Cardiac fibroblast (primary cell): Measurements from ENCODE around the gene FAM9C.
A peak's percentile ranks its signal among the peaks of the same experiment; 100 is the strongest.

Experiments
- DNase-seq, 2 donors: peaks; one replicate each; pipeline versions ENCODE4 v3.0.0 to v3.0.0-alpha.2; 2010; ENCODE audit warnings: low read depth in 2 of 2
- H3K4me3 ChIP-seq, 2 donors: replicated peaks in 1 of 2; 1 replicate in 1 of 2; 2 replicates in 1 of 2; pipeline ENCODE4 v1.5.1; 2011; ENCODE audit warnings: low read depth in 2 of 2, low read length in 2 of 2, mild to moderate bottlenecking in 2 of 2, moderate library complexity in 1 of 2
- TF ChIP-seq, protein P1 (sequence below): IDR thresholded peaks from one replicate; pipeline ENCODE4 v1.5.1; 2011; ENCODE audit warnings: low read depth, mild to moderate bottlenecking, low read length, inconsistent platforms

Gene FAM9C

DNA sequence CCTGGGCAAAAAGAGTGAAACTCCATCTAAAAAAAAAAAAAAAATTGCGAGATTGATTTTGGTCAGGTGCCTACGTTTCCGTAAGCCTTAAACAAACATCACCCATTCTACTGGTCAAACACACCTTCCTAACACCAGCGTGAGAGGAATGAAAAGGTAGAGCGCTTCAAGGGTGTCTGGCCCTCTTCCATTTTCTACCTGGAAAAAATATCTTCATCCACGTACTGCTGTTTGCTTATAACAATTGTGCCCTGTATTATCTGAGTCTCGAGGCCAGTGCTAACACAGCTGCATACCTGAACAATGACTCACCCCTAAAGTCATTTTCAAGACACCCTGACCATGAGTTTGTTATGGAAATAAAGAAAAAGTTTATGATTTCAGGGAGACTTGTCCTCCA, 55.6 kb downstream of the FAM9C start:
- TF ChIP-seq, protein P1, sequence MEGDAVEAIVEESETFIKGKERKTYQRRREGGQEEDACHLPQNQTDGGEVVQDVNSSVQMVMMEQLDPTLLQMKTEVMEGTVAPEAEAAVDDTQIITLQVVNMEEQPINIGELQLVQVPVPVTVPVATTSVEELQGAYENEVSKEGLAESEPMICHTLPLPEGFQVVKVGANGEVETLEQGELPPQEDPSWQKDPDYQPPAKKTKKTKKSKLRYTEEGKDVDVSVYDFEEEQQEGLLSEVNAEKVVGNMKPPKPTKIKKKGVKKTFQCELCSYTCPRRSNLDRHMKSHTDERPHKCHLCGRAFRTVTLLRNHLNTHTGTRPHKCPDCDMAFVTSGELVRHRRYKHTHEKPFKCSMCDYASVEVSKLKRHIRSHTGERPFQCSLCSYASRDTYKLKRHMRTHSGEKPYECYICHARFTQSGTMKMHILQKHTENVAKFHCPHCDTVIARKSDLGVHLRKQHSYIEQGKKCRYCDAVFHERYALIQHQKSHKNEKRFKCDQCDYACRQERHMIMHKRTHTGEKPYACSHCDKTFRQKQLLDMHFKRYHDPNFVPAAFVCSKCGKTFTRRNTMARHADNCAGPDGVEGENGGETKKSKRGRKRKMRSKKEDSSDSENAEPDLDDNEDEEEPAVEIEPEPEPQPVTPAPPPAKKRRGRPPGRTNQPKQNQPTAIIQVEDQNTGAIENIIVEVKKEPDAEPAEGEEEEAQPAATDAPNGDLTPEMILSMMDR: no peak
- no peak overlapping the region for H3K4me3 ChIP-seq
- peak; percentile 66 to 78 for DNase-seq

DNA sequence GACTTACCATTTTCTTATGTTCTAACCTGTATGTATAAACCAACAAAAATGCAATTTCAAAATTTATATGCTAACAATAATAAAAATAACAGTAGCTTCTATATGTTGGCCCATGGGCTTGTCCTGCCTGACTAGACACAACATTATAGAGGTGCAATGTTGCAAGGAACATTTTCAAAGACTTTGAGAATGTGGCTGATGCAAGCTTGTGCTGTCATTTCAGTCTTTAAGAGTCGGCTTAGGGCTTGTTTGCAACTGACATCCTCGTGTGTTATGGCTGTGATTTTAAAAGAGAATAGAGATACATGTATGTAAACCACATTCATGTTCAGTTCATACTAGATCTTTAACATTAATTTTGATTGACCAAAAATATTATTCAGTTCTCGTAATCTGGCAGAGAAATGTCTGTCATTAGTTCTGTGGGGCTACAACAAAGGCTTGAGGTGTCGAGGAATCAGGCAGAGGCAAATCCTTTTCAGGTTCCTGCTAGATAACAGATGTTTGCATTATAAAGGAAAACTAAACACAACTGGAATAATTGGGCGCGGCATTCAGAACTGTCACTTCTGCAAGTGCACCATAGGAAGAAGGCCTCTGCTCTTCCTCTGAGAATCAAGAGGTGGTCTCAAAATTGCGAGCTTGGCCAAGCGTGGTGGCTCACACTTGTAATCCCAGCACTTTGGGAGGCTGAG, 56.4 kb downstream of the FAM9C start:
- no peak overlapping the region for H3K4me3 ChIP-seq
- TF ChIP-seq, protein P1: no peak

DNA sequence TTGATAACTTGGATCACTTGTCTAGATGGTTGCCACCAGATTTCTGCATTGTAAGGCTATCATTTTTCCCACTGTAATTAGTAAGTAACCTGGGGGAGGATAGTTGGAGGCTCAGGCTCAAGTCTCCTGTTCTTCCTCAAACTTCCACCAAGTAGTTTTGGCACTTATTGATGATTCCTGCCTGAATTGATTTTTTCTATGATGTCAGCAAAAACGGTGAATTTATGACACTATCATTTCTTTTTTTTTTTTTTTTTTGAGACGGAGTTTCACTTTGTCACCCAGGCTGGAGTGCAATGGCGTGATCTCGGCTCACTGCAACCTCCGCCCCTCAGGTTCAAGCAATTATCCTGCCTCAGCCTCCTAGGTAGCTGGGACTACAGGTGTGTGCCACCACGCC, 57.1 kb downstream of the FAM9C start:
- no peak for DNase-seq
- H3K4me3 ChIP-seq: no peak overlapping the region
- TF ChIP-seq, protein P1: no peak

More for the DNA sequence above, 56.4 kb downstream of the FAM9C start:
- DNase-seq: no peak

DNA sequence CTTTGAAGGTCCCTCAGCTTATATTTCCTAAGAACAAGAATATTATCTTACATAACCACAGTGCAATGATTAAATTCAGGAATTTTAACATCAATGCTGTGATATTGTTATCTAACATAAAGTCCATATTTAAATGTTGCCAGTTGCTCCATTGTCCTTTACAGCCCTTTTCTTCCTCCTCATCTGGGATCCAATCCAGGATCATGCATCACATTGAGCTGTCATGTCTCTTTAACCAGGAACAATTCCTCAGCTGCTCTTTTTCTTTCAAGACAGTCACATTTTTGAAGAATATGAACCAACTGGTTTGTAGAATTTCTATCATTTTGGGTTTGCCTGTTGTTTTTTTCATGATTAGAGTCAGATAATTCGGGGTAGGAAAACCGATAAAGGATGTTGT, 57.5 kb downstream of the FAM9C start:
- no peak overlapping the region for H3K4me3 ChIP-seq
- peak in 1 of 2 donors; percentile 71 for DNase-seq
- TF ChIP-seq, protein P1: no peak

DNA sequence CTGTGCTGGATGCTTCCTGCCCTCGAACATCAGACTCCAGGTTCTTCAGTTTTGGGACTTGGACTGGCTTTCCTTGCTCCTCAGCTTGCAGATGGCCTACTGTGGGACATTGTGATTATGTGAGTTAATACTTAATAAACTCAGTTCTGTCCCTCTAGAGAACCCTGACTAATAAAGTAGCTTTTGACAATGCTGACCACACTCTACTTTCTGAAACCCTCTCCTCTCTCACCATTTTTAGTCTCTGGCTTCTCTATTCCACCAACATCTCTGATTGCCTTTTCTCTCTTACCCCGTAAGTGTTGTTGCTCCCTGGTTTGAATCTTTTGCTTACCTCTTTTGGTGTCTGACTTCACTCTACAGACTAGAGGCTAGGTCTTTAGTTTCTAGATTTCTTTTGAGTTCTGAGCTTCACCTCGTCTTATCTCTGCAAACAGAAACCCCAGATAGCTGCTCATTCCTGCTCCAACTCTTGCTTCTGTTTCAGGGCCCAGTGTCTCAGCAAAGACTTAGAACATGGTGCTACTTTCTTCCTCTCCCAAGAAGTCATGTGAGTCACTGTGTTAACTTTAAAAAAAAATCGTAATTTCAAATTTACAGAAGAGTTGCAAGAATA, 58.1 kb downstream of the FAM9C start:
- TF ChIP-seq, protein P1: no peak
- H3K4me3 ChIP-seq: no peak overlapping the region
- no peak for DNase-seq
